ENCODE results near the gene ATG16L1.

ATG16L1 gene

DNA sequence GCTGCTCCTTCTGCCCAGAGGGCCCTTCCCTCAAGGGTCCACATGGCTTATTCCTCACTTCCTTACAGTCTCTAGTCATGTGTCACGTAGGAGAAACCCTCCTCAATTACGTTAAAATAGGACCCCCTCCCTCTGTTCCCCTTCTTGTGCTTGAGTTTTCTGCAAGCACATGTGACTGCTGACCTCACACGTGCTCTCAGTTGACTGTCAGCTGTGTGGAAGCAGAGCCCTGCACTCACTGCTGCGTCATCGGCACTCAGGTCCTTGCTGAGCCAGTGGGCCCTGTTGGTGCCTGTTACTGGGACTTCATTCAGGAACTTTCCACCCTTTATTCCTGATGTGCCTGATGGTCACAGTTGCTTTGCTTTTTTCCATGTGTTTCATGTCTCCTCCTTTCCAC, 11.1 kb downstream of the ATG16L1 start:
- Histone ChIP-seq H3K9ac (ENCODE audit: low read length) (no peak overlapping the region), H2BK5ac (ENCODE audit: low read depth, low read length, poor library complexity, severe bottlenecking) (no peak overlapping the region), H3K36me3 (ENCODE audit: control insufficient read depth in 1 of 2, insufficient read depth in 2 of 2, low read depth in 1 of 2, low read length in 2 of 2) (peaks cover 52 to 95% of the 10 kb centered on the region in 2 experiments), H3K79me1 (replicated peaks; ENCODE audit: low read length, poor library complexity, severe bottlenecking) (peaks cover 43% of the 10 kb centered on the region), H2AK5ac (ENCODE audit: low read length, severe bottlenecking) (no peak overlapping the region), H3K4ac (ENCODE audit: low read depth in 1 of 2, low read length in 2 of 2) (no peak overlapping the region), H2BK120ac (ENCODE audit: low read depth, low read length) (no peak overlapping the region), H3K14ac (ENCODE audit: low read length in 2 of 2) (no peak overlapping the region), H4K8ac (ENCODE audit: low read length) (no peak overlapping the region), H2BK12ac (ENCODE audit: low read length in 2 of 2) (no peak overlapping the region), H2AFZ (ENCODE audit: low read depth, low read length) (no peak overlapping the region), H3K4me1 (ENCODE audit: control insufficient read depth, insufficient read depth, low read depth, low read length) (no peaks in the 10 kb centered on the region), H2BK15ac (ENCODE audit: low read depth, poor library complexity, severe bottlenecking) (no peak overlapping the region), H4K91ac (ENCODE audit: low read length) (no peak overlapping the region), H3K18ac (ENCODE audit: low read depth in 1 of 2, low read length in 2 of 2) (no peak overlapping the region), H3K9me3 (ENCODE audit: control insufficient read depth, low read length) (no peaks in the 10 kb centered on the region), H3K23ac (ENCODE audit: low read length in 2 of 2) (no peak overlapping the region), H3K4me2 (ENCODE audit: low read length, poor library complexity, severe bottlenecking) (no peak overlapping the region), H3K4me3 (ENCODE audit: insufficient read depth in 1 of 2, low read depth in 1 of 2, low read length in 2 of 2) (no peak overlapping the region), H3K27ac (ENCODE audit: low read length, poor library complexity, severe bottlenecking) (no peak overlapping the region), H3K27me3 (ENCODE audit: control insufficient read depth in 1 of 2, insufficient read depth in 1 of 2, low read length in 2 of 2) (no peaks in the 10 kb centered on the region)
- DNase-seq, result no peak
- WGBS, result 97% methylated on average over 5 of the region's 5 CpGs

DNA sequence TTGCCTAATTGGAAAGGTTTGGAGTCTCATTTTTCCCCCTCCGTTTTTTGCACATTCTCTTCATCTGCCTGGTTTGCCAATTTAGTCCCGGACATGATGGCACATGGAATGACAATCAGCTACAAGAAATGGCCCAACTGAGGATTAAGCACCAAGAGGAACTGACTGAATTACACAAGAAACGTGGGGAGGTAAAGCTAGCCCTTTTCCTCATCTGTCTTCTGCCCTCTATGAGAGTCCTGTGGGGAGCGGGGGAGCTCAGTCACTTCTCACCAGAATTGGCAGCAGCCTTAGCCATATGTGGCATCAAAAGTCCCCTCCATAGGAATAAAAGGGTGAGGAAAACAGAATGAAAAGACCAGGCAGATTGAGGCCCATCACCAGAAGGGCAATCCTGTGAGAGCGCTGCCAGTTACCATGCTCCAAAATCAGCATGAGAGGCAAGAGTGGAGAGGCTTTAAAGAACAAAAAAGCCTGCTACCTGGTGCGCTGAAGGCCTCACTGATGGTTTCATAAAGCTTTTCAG, 11.6 kb downstream of the ATG16L1 start:
- no peak overlapping the region for H4K91ac ChIP-seq (ENCODE audit: low read length)
- no peak overlapping the region for H3K18ac ChIP-seq (ENCODE audit: low read depth in 1 of 2, low read length in 2 of 2)
- H2BK120ac ChIP-seq (ENCODE audit: low read depth, low read length), result no peak overlapping the region
- no peaks in the 10 kb centered on the region for H3K9me3 ChIP-seq (ENCODE audit: control insufficient read depth, low read length)
- no peak overlapping the region for H2AK5ac ChIP-seq (ENCODE audit: low read length, severe bottlenecking)
- H3K27ac ChIP-seq (ENCODE audit: low read length, poor library complexity, severe bottlenecking), result no peak overlapping the region
- no peak overlapping the region for H3K23ac ChIP-seq (ENCODE audit: low read length in 2 of 2)
- WGBS, result 97% methylated on average over 6 of the region's 6 CpGs
- no peak overlapping the region for H2BK12ac ChIP-seq (ENCODE audit: low read length in 2 of 2)
- no peak overlapping the region for H2BK5ac ChIP-seq (ENCODE audit: low read depth, low read length, poor library complexity, severe bottlenecking)
- H3K79me1 ChIP-seq (replicated peaks; ENCODE audit: low read length, poor library complexity, severe bottlenecking), result peaks cover 44% of the 10 kb centered on the region
- no peak for DNase-seq
- H3K4me3 ChIP-seq (ENCODE audit: insufficient read depth in 1 of 2, low read depth in 1 of 2, low read length in 2 of 2), result no peak overlapping the region
- H2AFZ ChIP-seq (ENCODE audit: low read depth, low read length), result no peak overlapping the region
- H3K4me1 ChIP-seq (ENCODE audit: control insufficient read depth, insufficient read depth, low read depth, low read length), result no peaks in the 10 kb centered on the region
- no peak overlapping the region for H2BK15ac ChIP-seq (ENCODE audit: low read depth, poor library complexity, severe bottlenecking)
- no peak overlapping the region for H3K4me2 ChIP-seq (ENCODE audit: low read length, poor library complexity, severe bottlenecking)
- H3K27me3 ChIP-seq (ENCODE audit: control insufficient read depth in 1 of 2, insufficient read depth in 1 of 2, low read length in 2 of 2), result no peaks in the 10 kb centered on the region
- peaks cover 57 to 96% of the 10 kb centered on the region in 2 experiments for H3K36me3 ChIP-seq (ENCODE audit: control insufficient read depth in 1 of 2, insufficient read depth in 2 of 2, low read depth in 1 of 2, low read length in 2 of 2)
- H3K9ac ChIP-seq (ENCODE audit: low read length), result no peak overlapping the region
- H4K8ac ChIP-seq (ENCODE audit: low read length), result no peak overlapping the region
- no peak overlapping the region for H3K4ac ChIP-seq (ENCODE audit: low read depth in 1 of 2, low read length in 2 of 2)
- no peak overlapping the region for H3K14ac ChIP-seq (ENCODE audit: low read length in 2 of 2)

DNA sequence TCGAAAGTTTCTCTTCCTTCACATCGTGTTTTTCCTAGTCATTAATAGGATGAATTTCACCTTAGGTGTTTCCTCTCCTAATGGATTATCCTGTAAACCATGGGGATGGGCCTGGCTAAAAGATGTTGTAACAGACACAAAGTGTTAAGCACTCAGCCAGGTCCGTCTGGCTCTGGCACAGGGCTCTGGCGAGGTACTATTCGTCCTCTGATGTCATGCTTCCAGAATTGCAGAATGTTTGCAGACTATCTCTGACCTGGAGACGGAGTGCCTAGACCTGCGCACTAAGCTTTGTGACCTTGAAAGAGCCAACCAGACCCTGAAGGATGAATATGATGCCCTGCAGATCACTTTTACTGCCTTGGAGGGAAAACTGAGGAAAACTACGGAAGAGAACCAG, 13.2 kb downstream of the ATG16L1 start:
- Histone ChIP-seq H3K27ac (ENCODE audit: low read length, poor library complexity, severe bottlenecking) (no peak overlapping the region), H4K8ac (ENCODE audit: low read length) (no peak overlapping the region), H2BK5ac (ENCODE audit: low read depth, low read length, poor library complexity, severe bottlenecking) (no peak overlapping the region), H2AFZ (ENCODE audit: low read depth, low read length) (no peak overlapping the region), H3K4ac (ENCODE audit: low read depth in 1 of 2, low read length in 2 of 2) (no peak overlapping the region), H2BK15ac (ENCODE audit: low read depth, poor library complexity, severe bottlenecking) (no peak overlapping the region), H3K18ac (ENCODE audit: low read depth in 1 of 2, low read length in 2 of 2) (no peak overlapping the region), H3K4me3 (ENCODE audit: insufficient read depth in 1 of 2, low read depth in 1 of 2, low read length in 2 of 2) (no peak overlapping the region), H4K91ac (ENCODE audit: low read length) (no peak overlapping the region), H3K4me2 (ENCODE audit: low read length, poor library complexity, severe bottlenecking) (no peak overlapping the region), H3K27me3 (ENCODE audit: control insufficient read depth in 1 of 2, insufficient read depth in 1 of 2, low read length in 2 of 2) (no peaks in the 10 kb centered on the region), H3K79me1 (replicated peaks; ENCODE audit: low read length, poor library complexity, severe bottlenecking) (peaks cover 36% of the 10 kb centered on the region), H3K4me1 (ENCODE audit: control insufficient read depth, insufficient read depth, low read depth, low read length) (no peaks in the 10 kb centered on the region), H2BK120ac (ENCODE audit: low read depth, low read length) (no peak overlapping the region), H3K23ac (ENCODE audit: low read length in 2 of 2) (no peak overlapping the region), H2BK12ac (ENCODE audit: low read length in 2 of 2) (no peak overlapping the region), H3K9me3 (ENCODE audit: control insufficient read depth, low read length) (no peaks in the 10 kb centered on the region), H3K36me3 (ENCODE audit: control insufficient read depth in 1 of 2, insufficient read depth in 2 of 2, low read depth in 1 of 2, low read length in 2 of 2) (peaks cover 49 to 96% of the 10 kb centered on the region in 2 experiments), H2AK5ac (ENCODE audit: low read length, severe bottlenecking) (no peak overlapping the region), H3K9ac (ENCODE audit: low read length) (no peak overlapping the region), H3K14ac (ENCODE audit: low read length in 2 of 2) (no peak overlapping the region)
- DNase-seq, result no peak
- WGBS, result 90% methylated on average over 8 of the region's 8 CpGs

DNA sequence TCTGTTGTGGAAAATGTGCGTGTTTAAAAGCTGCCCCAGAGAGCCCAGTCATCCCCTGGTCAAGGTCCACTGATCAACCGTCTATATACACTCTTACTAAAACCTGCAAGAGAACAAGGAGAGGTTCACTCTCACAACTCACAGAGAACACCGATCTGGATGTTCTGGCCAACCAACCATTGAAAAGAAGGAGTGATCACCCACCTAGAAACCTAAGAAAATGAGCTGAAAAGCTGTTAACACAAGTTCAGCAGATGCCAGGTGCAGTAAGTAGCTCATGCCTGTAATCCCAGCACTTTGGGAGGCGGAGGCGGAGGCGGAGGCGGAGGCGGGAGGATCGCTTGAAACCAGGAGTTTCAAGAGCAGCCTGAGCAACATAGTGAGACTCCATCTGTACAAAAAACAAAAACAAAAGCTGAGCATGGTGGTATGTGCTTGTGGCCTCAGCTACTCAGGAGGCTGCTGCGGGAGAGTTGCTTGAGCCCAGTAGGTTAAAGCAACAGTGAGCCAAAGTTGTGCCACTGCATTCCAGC, 14.5 kb downstream of the ATG16L1 start:
- Histone ChIP-seq H2BK12ac (ENCODE audit: low read length in 2 of 2) (no peak overlapping the region), H3K18ac (ENCODE audit: low read depth in 1 of 2, low read length in 2 of 2) (no peak overlapping the region), H2AK5ac (ENCODE audit: low read length, severe bottlenecking) (no peak overlapping the region), H3K23ac (ENCODE audit: low read length in 2 of 2) (no peak overlapping the region), H3K79me1 (replicated peaks; ENCODE audit: low read length, poor library complexity, severe bottlenecking) (peaks cover 29% of the 10 kb centered on the region), H3K36me3 (ENCODE audit: control insufficient read depth in 1 of 2, insufficient read depth in 2 of 2, low read depth in 1 of 2, low read length in 2 of 2) (peaks cover 47 to 98% of the 10 kb centered on the region in 2 experiments), H3K14ac (ENCODE audit: low read length in 2 of 2) (no peak overlapping the region), H3K4ac (ENCODE audit: low read depth in 1 of 2, low read length in 2 of 2) (no peak overlapping the region), H2BK5ac (ENCODE audit: low read depth, low read length, poor library complexity, severe bottlenecking) (no peak overlapping the region), H4K91ac (ENCODE audit: low read length) (no peak overlapping the region), H2BK15ac (ENCODE audit: low read depth, poor library complexity, severe bottlenecking) (no peak overlapping the region), H3K27ac (ENCODE audit: low read length, poor library complexity, severe bottlenecking) (no peak overlapping the region), H2AFZ (ENCODE audit: low read depth, low read length) (no peak overlapping the region), H3K27me3 (ENCODE audit: control insufficient read depth in 1 of 2, insufficient read depth in 1 of 2, low read length in 2 of 2) (no peaks in the 10 kb centered on the region), H3K4me1 (ENCODE audit: control insufficient read depth, insufficient read depth, low read depth, low read length) (no peaks in the 10 kb centered on the region), H3K4me2 (ENCODE audit: low read length, poor library complexity, severe bottlenecking) (no peak overlapping the region), H3K9me3 (ENCODE audit: control insufficient read depth, low read length) (no peaks in the 10 kb centered on the region), H3K9ac (ENCODE audit: low read length) (no peak overlapping the region), H2BK120ac (ENCODE audit: low read depth, low read length) (no peak overlapping the region), H4K8ac (ENCODE audit: low read length) (no peak overlapping the region), H3K4me3 (ENCODE audit: insufficient read depth in 1 of 2, low read depth in 1 of 2, low read length in 2 of 2) (no peak overlapping the region)
- no peak for DNase-seq
- WGBS, result 98% methylated on average over 10 of the region's 10 CpGs
